Peyer's patch (tissue), 4 donors: Measurements from ENCODE around the gene VPS33A. TPM values are rescaled to one million over a fixed set of nuclear protein-coding genes. Genes with fewer than 3 reads are reported as not detected.

Experiments used
- DNase-seq, 3 donors: peaks; one replicate each; pipeline ENCODE4 v3.0.0-alpha.2; 2017 to 2019
- H3K27ac ChIP-seq, 4 donors: fragments of 200-600 bp; sonication (generic); one replicate each; pipeline ENCODE4 v1.5.1; 2016 to 2019
- H3K27me3 ChIP-seq, 2 donors: fragments of 200-600 bp; sonication (generic); one replicate each; pipeline ENCODE4 v1.5.1; 2019
- H3K36me3 ChIP-seq, 3 donors: fragments of 200-600 bp; sonication (generic); one replicate each; pipeline ENCODE4 v1.5.1; 2016 to 2019
- H3K4me1 ChIP-seq, 4 donors: fragments of 200-600 bp; sonication (generic); one replicate each; pipeline ENCODE4 v1.5.1; 2016 to 2019
- H3K4me3 ChIP-seq, 4 donors: fragments of 200-600 bp; sonication (generic); 1 replicate in 3 of 4; 2 replicates in 1 of 4; pipeline ENCODE4 v1.5.1; 2016 to 2019; ENCODE audit warnings: mild to moderate bottlenecking in 1 of 4
- H3K9me3 ChIP-seq, 4 donors: fragments of 200-600 bp; sonication (generic); one replicate each; pipeline ENCODE4 v1.5.1; 2016 to 2019; ENCODE audit warnings: mild to moderate bottlenecking in 1 of 4
- POLR2A ChIP-seq, 2 donors: fragments of 450-650 bp; IDR thresholded peaks; one replicate each; pipeline ENCODE4 v1.5.1; 2017; ENCODE audit warnings: antibody characterized with exemption in 2 of 2, mild to moderate bottlenecking in 2 of 2, moderate library complexity in 2 of 2
- total RNA-seq, 4 donors: library from RNA; depleted of rRNA; stranded (reverse); fragments of >200 nt; gene quantifications; one replicate each; pipeline ENCODE4 v1.1.0, GENCODE V29; 2016
- TF ChIP-seq, protein P1 (sequence below), 6 experiments: fragments of 450-650 bp in 4 of 6; fragments of 200-600 bp in 2 of 6; sonication (generic) in 1 of 6; IDR thresholded peaks; one replicate each; pipeline ENCODE4 v1.5.1; 2017 to 2019; ENCODE audit warnings: antibody characterized with exemption in 6 of 6, mild to moderate bottlenecking in 3 of 6, moderate library complexity in 1 of 6

VPS33A gene
- total RNA-seq, 4 donors from 2014 or later, result 13.1 to 18.2 (median 16.7) TPM

DNA sequence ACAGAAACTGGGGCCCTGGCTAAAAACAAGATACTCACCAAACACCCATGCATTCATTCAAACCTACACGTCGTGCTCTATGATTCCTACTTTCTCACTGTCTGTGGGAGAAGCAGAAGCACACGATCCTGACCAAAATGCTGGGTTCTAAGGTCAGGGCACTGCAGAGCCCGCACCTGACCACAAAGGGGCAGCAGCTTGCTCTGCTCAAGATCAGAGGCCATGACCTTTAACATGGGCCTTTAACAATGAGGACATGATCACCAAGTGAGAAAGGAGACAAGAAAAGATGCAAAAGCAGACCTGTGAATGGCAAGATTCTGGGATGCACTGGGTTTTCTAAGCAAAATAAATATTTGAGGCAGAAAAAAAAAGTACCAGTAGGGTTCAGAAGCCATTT, 40.1 kb upstream of the VPS33A start:
- DNase-seq, result no peak
- H3K4me1 ChIP-seq, result no peaks in the 10 kb centered on the region
- H3K27me3 ChIP-seq, result no peaks in the 10 kb centered on the region
- peaks cover 0 to 53% (median 0%) of the 10 kb centered on the region in 3 donors for H3K36me3 ChIP-seq
- no peak overlapping the region for H3K27ac ChIP-seq
- no peak for TF ChIP-seq POLR2A (IDR thresholded peaks at IDR 0.05)
- TF ChIP-seq, protein P1, sequence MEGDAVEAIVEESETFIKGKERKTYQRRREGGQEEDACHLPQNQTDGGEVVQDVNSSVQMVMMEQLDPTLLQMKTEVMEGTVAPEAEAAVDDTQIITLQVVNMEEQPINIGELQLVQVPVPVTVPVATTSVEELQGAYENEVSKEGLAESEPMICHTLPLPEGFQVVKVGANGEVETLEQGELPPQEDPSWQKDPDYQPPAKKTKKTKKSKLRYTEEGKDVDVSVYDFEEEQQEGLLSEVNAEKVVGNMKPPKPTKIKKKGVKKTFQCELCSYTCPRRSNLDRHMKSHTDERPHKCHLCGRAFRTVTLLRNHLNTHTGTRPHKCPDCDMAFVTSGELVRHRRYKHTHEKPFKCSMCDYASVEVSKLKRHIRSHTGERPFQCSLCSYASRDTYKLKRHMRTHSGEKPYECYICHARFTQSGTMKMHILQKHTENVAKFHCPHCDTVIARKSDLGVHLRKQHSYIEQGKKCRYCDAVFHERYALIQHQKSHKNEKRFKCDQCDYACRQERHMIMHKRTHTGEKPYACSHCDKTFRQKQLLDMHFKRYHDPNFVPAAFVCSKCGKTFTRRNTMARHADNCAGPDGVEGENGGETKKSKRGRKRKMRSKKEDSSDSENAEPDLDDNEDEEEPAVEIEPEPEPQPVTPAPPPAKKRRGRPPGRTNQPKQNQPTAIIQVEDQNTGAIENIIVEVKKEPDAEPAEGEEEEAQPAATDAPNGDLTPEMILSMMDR (IDR thresholded peaks at IDR 0.05), result no peak
- H3K4me3 ChIP-seq, result no peak overlapping the region
- H3K9me3 ChIP-seq, result no peaks in the 10 kb centered on the region

DNA sequence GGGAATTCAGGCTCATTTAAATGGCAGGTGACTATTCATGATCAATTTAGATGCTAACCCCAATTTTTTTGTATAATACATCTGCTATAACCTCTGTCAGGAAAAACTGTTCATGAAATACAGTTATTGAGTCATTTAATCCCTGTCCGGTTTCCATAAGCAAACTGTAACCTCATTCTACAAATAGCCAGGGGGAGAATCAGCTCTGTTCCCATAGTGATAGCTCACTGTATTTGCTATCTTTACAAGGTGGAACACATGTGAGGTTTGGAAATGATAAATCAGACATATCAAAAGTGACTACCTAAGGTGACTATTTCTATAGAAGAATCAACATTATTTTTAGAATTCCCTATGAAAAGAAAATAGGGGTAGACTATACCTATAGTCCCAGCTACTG, 38.6 kb upstream of the VPS33A start:
- Histone ChIP-seq H3K36me3 (peaks cover 0 to 52% (median 0%) of the 10 kb centered on the region in 3 donors), H3K4me3 (no peak overlapping the region), H3K27me3 (no peaks in the 10 kb centered on the region), H3K9me3 (no peaks in the 10 kb centered on the region), H3K4me1 (no peaks in the 10 kb centered on the region), H3K27ac (no peak overlapping the region)
- TF ChIP-seq, protein P1 (IDR thresholded peaks at IDR 0.05), result no peak
- no peak for TF ChIP-seq POLR2A (IDR thresholded peaks at IDR 0.05)
- DNase-seq, result no peak

DNA sequence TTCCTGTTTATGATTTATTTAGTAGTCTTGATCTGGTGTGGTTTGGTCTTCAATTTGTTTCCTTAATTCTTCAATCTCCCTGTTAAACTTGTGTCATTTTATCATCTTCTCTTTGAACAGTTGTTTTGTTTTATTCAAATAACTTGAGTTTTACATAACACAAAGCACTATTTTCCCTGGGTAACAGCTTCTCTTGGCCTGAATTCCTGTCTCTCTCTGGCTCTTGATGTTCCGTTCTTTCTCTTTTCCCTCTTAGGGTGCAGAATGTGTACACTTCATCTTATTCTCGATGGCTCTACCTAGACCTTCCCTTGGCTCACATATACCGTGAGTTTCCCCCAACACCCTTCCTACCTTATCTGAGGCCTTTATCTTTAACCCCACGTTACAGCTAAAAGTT, 36.8 kb upstream of the VPS33A start:
- H3K9me3 ChIP-seq, result no peaks in the 10 kb centered on the region
- peaks cover 0 to 45% (median 0%) of the 10 kb centered on the region in 3 donors for H3K36me3 ChIP-seq

DNA sequence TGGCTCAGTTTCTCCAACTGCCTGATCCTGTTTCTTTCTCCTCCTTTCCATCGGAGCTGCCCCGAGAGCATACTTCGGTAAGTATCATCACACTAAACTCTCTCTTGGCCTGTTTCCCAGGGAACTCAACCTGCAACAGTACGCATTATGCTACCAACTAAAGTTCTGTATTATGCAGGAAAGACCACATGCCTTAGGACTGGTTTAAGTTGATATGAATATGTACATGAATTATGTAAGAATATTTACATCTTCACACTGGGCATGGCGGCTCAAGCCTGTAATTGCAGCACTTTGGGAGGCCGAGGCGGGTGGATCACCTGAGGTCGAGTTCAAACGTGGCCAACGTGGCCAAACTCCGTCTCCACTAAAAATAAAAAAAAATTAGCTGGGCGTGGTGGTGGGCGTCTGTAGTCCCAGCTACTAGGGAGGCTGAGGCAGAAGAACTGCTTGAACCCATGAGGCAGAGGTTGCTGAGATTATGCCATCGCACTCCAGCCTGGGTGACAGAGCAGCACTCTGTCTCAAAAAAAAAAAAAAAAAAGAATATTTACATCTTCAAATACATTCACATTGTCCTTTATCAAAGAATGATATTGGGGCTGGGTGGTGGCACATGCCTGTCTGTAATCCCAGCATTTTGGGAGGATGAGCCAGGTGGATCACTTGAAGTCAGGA, 31.9 kb upstream of the VPS33A start:
- H3K4me3 ChIP-seq, result no peak overlapping the region
- no peaks in the 10 kb centered on the region for H3K27me3 ChIP-seq
- no peaks in the 10 kb centered on the region for H3K4me1 ChIP-seq
- TF ChIP-seq, protein P1 (IDR thresholded peaks at IDR 0.05), result no peak
- TF ChIP-seq POLR2A (IDR thresholded peaks at IDR 0.05), result no peak
- H3K9me3 ChIP-seq, result no peaks in the 10 kb centered on the region
- DNase-seq, result no peak
- H3K27ac ChIP-seq, result no peak overlapping the region
- H3K36me3 ChIP-seq, result peaks cover 0 to 32% (median 0%) of the 10 kb centered on the region in 3 donors

More for the DNA sequence above, 36.8 kb upstream of the VPS33A start:
- DNase-seq, result no peak
- Histone ChIP-seq H3K4me1 (no peaks in the 10 kb centered on the region), H3K4me3 (no peak overlapping the region), H3K27me3 (no peaks in the 10 kb centered on the region), H3K27ac (no peak overlapping the region)
- no peak for TF ChIP-seq POLR2A (IDR thresholded peaks at IDR 0.05)
- TF ChIP-seq, protein P1 (IDR thresholded peaks at IDR 0.05), result no peak

DNA sequence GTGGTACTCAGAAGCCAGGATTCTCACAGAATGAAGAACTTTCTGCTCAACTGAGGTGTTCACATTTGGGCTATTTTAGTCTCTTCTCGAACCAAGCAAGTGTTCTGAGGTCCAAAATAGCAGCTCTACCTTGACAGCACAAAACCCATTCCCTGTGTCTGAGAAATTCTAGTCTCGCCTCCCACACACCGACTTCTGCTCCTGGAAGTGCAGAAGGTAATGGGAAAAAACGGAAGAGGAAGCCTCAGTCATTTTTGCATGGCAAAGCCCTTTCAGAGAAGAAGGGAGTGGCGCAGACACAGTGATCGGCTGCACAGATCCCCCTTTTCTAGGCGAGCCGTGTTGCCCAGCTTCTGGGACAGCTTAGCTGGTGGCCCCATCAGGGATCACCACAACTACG, 31.2 kb upstream of the VPS33A start:
- no peaks in the 10 kb centered on the region for H3K27me3 ChIP-seq
- no peak overlapping the region for H3K27ac ChIP-seq
- peaks cover 0 to 32% (median 0%) of the 10 kb centered on the region in 3 donors for H3K36me3 ChIP-seq
- H3K9me3 ChIP-seq, result no peaks in the 10 kb centered on the region
- TF ChIP-seq POLR2A (IDR thresholded peaks at IDR 0.05), result no peak
- TF ChIP-seq, protein P1 (IDR thresholded peaks at IDR 0.05), result no peak
- no peak overlapping the region for H3K4me3 ChIP-seq
- no peak for DNase-seq
- H3K4me1 ChIP-seq, result no peaks in the 10 kb centered on the region
